ENCODE data around the gene ERG.

ERG gene

GRCh38 chr21:38499296-38499695 lies 1.0 kb upstream of the ERG start:
- DNase-seq (ENCODE audit: low spot score): no peak

DNA sequence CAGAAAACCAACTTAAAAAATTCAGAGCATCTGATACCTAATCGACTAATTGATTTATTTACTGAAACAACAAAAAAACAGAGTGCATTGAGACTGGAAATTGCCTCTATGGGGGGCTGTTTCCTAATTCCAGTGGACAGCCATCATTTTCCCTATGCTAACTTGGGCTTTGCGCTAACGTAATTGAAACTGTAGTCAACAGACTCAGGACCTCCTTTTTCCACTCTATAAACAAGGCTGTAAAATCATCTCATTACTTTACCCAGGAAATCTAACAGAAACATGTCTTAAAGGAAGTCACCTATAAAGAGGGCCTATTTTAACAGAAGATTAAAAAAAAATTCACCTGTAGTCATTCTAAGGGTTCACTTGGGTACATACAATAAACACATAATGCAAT lies 2.1 kb downstream of the ERG start:
- no peak for DNase-seq (ENCODE audit: low spot score)

- no peak for DNase-seq (ENCODE audit: low spot score)
Measured at GRCh38 chr21:38495696-38496095, 2.6 kb downstream of the ERG start.

DNA sequence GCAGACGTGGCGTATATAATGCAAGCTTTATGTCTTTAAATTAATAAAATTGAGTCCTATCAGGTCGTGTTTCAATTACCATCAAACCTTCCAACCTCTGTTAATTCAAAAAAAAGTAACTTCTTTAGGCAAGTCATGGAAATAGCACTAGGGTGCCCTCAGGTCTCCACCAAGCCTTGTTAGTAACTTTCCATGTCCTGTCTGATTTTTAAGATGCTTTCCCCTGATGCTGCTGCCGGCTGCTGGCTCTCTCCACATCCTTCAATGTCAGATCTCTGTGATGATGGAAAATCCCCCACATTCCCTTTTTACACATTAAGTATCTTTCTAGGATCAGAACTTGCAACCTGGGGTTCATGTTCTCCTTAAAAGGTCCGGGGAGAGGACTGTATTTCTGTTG lies 3.0 kb downstream of the ERG start:
- no peak for DNase-seq (ENCODE audit: low spot score)

- DNase-seq (ENCODE audit: low spot score): no peak
Measured at GRCh38 chr21:38494703-38495102, 3.6 kb downstream of the ERG start.

GRCh38 chr21:38494251-38494642 lies 4.0 kb downstream of the ERG start:
- DNase-seq (ENCODE audit: low spot score): no peak

DNA sequence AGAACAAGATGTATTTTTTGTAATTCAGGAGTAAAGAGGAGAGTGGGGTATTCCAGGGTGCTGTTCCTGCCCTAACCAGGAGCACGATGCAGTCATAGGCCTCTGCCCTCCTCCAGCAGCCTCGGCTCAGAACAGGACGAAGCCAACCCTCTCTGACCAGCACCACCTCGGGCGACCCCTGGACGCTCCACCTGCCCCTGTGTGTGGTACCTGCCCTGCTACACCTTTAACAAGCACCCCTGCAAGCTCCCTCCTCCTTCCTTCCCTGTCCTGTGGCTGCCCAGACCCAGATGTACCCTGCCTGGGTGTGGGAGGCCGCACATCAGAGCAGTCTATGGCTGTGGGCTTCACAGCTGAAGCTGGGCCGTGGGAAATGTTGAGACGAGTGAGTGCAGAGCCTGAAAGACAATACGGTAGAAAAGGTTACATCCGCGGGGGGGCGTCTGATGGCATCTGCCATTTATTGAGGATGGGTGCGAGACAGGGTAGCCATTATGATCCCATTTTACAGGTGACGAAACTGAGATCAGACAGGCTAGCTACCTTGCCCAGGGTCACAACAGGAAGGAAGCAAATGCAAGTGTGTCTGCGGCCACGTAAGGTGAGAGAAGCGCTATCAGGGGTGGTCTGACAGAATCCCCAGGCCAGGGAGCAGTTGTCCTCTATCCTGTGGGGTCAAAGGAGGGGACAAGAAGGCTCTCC lies 4.6 kb downstream of the ERG start:
- no peak for DNase-seq (ENCODE audit: low spot score)

DNA sequence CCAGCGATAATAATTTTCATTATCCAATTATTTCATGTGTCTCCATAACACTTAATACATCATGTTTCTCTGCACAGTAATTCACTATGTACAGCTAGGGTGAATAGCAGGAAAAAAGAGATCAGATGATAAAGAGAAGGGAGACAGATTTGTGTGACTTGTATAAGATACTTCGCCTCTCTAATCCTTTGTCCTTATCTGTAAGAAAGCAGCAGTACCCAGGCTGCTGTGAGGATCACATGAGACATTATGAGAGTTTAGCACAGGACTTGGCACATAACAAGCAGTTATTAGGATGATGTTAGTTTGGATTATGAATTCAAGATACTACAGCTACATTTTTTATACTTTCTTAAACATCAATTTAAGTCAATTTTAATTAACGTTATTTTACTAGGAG lies 6.3 kb downstream of the ERG start:
- no peak for DNase-seq (ENCODE audit: low spot score)

DNA sequence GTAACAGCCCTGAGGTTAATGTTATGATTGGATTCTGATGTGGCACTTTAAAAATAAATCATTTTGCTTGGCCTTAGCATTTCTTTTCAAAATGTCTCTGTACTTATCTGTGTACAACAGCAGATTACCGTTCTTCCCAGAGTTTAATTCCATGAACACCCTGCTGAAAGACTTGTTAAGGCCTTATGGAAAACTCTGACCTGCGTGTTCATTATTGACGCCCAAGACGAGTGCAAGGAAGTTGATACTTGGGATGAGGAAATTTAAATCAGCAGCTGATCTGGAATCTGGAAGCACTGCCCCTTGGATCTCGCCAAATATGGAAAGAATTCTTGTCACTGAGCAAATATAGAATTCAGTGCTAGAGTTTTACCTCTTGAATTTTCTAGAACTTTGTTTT lies 6.7 kb downstream of the ERG start:
- DNase-seq (ENCODE audit: low spot score): no peak

DNA sequence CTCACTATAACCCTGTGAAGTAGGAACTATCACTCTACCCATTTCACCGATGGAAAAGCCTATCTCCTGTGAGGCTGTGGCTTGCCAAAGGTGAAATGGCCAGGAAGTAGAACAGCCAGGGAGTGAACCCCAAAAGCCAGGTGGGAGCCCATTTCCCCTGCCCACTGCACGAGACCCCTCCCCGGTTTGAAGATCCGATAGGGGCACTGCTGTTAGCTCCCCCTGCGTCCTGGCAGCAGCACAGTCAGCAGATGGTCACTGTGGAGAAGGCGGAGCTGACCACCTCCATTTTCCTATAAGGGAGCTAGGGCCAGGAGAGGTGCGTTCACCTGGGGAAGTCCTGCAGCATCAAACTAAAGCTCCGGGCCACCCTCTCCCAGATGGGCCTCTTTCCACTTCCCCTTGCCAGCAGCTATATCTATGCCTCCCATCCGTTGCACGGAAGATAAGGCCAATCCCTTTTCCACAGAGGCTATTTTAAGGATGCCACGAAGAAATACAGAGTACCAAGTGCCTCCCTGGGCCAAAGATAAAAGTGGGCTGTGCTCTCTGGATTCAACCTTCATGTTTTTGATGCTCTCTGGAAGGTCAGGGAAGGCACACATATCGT lies 7.8 kb downstream of the ERG start:
- DNase-seq (ENCODE audit: low spot score): no peak

- DNase-seq (ENCODE audit: low spot score): no peak
Measured at GRCh38 chr21:38489729-38490128, 8.5 kb downstream of the ERG start.

- no peak for DNase-seq (ENCODE audit: low spot score)
Measured at GRCh38 chr21:38489271-38489652, 9.0 kb downstream of the ERG start.

GRCh38 chr21:38488640-38489270 lies 9.5 kb downstream of the ERG start:
- no peak for DNase-seq (ENCODE audit: low spot score)

DNA sequence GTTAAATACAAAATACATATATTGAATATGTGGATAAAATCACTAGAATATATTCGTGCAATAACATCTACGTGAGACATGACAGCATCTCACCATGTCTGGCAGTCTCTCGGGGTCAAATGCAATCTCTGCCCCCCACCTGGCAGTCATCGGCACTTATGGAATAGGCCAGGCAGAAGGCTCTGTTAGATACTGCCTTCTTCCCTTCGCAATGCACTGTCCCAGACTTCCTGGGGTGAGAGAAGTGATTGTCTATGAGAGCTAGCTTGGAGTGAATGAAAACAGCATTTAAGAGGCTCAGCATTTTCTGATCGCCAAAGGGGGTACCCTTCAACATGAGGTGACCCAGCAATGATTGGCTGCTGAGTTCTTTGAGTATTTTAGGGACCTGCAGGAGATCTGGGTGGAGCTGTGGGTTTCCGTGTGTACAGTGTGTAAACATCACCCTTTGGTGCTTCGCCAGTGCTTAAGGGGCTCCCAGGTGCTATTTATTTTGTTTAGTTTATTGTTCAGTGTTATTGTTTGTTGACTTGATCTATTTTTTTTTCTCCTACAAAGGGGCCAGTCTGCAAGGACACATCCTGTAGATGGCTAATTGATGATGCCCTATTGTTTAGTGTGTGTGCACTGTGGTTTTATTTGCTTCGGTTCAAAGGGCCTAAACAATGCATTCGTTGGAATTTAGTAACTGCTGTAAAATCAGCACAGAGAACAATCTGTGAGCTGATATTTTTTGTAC lies 10.2 kb downstream of the ERG start:
- DNase-seq (ENCODE audit: low spot score): no peak

GRCh38 chr21:38486706-38487105 lies 11.6 kb downstream of the ERG start:
- no peak for DNase-seq (ENCODE audit: low spot score)

DNA sequence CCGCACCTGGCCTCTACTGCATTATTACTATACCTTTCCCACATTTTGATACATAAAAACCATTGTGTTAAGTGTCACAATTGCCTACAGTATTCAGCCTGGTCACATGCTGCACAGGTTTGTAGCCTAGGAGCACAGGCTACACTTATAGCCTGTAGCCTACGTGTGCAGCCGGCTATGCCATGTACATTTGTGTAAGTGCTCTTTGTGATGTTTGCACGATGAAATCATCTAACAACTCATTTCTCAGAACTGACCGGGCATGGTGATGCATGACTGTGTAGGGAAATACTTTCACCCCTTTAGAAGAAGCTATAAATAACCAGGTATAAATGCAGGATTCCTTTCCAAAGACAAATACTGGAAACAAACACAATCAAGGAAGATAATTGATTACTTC lies 12.1 kb downstream of the ERG start:
- no peak for DNase-seq (ENCODE audit: low spot score)

DNA sequence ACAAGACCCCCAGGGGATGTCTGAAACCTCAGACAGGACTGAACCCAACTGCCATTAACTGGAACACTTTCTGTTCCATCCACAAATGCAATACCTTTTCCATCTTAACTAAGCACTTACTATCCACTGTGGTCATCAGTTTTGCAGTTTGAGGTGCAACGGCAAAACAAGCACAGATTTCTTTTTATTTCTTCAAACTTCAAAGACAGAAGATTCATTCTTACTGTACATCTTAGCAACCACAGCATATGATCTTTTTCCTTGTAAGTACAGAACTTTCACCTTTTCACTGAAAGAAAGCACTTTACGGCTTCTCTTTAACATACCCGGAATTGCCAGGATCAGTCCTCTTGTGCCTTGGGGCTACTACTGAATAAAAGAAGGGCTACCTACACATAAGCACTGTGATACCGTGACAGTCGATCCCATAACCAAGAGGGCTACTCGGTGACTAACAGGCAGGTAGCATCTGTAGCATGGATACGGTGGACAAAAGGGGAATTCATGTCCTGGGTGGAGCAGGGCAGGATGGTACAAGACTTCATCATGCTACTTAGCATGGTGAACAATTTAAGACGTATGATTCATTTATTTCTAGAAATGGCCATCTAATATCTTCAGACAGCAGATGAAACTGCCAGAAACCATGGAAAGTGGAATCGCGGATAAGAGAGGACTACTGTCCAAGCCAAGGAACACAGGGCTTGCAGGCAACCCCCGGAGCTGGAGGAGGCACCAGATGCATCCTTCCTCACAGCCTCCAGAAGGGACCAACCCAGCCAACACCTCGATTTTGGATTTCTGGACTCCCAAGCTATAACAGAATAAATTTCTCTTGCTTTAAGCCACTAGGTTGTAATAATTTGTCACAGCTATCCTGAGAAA lies 18.4 kb downstream of the ERG start:
- DNase-seq (ENCODE audit: low spot score): no peak

DNA sequence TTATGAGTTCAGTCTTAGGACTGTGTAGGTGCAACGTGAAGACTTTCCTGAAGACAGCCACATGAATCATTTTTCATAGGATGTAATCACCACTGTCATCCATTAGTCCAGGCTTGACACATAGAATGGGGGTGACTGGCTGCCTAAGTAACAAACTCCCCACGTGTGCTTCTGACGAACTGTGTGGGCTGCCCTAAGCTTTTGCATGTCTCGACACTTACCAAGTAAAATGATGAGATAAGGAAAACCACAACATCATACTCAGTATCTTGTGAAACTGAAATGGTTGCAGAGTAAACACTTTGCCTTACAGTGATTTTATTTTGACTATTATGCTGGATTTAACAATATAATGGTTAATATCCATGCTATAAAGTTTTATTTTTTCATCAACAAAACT lies 19.5 kb downstream of the ERG start:
- DNase-seq (ENCODE audit: low spot score): no peak

- DNase-seq (ENCODE audit: low spot score): no peak
Measured at GRCh38 chr21:38477226-38477625, 21.1 kb downstream of the ERG start.

DNA sequence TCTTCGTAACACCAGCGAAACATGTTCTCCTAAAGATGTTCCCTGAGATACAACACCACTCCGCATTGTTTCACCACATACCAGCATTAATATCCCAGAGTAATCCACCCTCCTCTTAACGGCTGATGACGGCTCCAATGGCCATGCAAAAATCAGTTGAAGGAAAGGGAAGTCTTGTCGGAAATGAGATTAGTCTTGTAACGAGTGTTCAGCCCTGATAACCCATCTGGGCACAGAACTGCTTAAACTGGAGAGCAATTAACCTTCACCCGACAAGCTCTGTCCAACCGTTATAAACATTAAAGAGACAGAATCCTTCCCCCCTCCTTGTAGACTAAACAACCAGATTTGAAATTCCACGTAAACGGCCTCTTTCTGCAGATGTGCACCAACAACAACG lies 21.9 kb downstream of the ERG start:
- DNase-seq (ENCODE audit: low spot score): no peak

- no peak for DNase-seq (ENCODE audit: low spot score)
Measured at GRCh38 chr21:38475519-38475918, 22.8 kb downstream of the ERG start.

DNA sequence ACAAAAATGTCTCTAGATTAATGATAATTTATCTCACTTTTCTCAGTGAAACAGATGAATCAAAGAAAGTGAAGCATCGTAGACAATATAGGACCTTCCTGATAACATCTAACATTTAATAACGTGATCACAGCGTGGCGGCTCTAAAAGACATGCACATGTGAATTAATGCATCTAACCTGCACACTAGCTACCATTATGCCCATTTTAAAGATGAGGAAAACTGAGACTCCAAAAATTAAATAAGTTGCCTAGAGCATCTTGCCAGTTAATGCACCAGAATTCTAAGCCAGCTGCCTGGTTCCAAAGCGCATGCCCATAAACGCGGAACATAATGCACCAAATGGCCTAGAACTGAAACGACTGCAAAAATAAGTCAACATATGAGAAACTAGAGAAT lies 23.5 kb downstream of the ERG start:
- no peak for DNase-seq (ENCODE audit: low spot score)

Data from CD4-positive, alpha-beta T cell treated with Interleukin-2 at 100 ng/mL for 4 hours (primary cell).